Measurements from ENCODE around the gene BPIFB2.

DNA sequence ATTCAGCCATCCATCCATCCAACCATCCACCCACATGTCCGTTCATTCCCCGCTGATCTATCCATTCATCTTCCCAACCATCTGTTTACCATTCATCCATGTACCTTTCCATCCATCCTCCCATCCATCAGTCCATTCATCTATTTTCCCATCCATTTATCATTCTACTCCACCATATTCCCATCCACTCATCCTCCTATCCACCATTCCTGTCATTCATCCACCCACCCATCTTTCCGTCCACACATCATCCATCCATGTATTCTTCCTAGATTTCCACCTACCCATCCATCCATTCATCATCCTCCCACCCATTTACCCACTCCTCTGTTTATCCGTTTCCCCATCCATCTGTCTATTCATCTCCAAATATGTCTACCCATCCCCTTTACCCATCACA is 30.7 kb downstream of the BPIFB2 start:
- TF ChIP-seq EZH2 (IDR thresholded peaks at IDR 0.05; ENCODE audit: borderline replicate concordance, insufficient read depth, low read length, poor library complexity, severe bottlenecking) = no peak
- TF ChIP-seq, protein P1, sequence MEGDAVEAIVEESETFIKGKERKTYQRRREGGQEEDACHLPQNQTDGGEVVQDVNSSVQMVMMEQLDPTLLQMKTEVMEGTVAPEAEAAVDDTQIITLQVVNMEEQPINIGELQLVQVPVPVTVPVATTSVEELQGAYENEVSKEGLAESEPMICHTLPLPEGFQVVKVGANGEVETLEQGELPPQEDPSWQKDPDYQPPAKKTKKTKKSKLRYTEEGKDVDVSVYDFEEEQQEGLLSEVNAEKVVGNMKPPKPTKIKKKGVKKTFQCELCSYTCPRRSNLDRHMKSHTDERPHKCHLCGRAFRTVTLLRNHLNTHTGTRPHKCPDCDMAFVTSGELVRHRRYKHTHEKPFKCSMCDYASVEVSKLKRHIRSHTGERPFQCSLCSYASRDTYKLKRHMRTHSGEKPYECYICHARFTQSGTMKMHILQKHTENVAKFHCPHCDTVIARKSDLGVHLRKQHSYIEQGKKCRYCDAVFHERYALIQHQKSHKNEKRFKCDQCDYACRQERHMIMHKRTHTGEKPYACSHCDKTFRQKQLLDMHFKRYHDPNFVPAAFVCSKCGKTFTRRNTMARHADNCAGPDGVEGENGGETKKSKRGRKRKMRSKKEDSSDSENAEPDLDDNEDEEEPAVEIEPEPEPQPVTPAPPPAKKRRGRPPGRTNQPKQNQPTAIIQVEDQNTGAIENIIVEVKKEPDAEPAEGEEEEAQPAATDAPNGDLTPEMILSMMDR (IDR thresholded peaks at IDR 0.05; ENCODE audit: poor library complexity, severe bottlenecking) = no peak
- no peak for TF ChIP-seq RAD21 (conservative IDR thresholded peaks at IDR 0.05)
- TF ChIP-seq POLR2AphosphoS5 (IDR thresholded peaks at IDR 0.05) = no peak

Measured in neural cell (in vitro differentiated cells).